GM23338 (cell line): Measurements from ENCODE around the gene C19orf25.

Experiments used
- CREB1 ChIP-seq: fragments of 250-450 bp; sonication (Bioruptor Pico); IDR thresholded peaks from 2 replicates; pipeline ENCODE4 v1.5.0; 2020; ENCODE audit warnings: low read depth, mild to moderate bottlenecking, moderate library complexity
- EZH2 ChIP-seq: fragments of 200-600 bp; sonication (generic); IDR thresholded peaks from one replicate; pipeline ENCODE4 v1.8.0; 2017; ENCODE audit warnings: antibody characterized with exemption, mild to moderate bottlenecking, low read depth; ENCODE audit not compliant: unreplicated experiment
- EZH2phosphoT487 ChIP-seq: fragments of 200-600 bp; sonication (generic); IDR thresholded peaks from one replicate; pipeline ENCODE4 v1.8.1; 2018; ENCODE audit warnings: antibody characterized with exemption; ENCODE audit not compliant: unreplicated experiment
- JUNB ChIP-seq: IDR thresholded peaks from one replicate; pipeline ENCODE4 v1.6.1; 2016; ENCODE audit warnings: antibody characterized with exemption; ENCODE audit not compliant: unreplicated experiment
- NANOG ChIP-seq: IDR thresholded peaks from 2 replicates; pipeline ENCODE4 v1.6.1; 2016; ENCODE audit warnings: antibody characterized with exemption, borderline replicate concordance
- POLR2AphosphoS5 ChIP-seq: IDR thresholded peaks from 2 replicates; pipeline ENCODE4 v1.6.1; 2016; ENCODE audit warnings: antibody characterized with exemption, low read depth
- STAT1 ChIP-seq: IDR thresholded peaks from one replicate; pipeline ENCODE4 v1.6.1; 2016; ENCODE audit warnings: antibody characterized with exemption; ENCODE audit not compliant: unreplicated experiment
- ZNF114 ChIP-seq: fragments of 250-450 bp; sonication (Bioruptor Pico); IDR thresholded peaks from 2 replicates; pipeline ENCODE4 v1.5.0; 2020; ENCODE audit warnings: mild to moderate bottlenecking, moderate library complexity
- TF ChIP-seq, protein P1 (sequence below), 2 experiments: fragments of 200-600 bp in 1 of 2; sonication (generic) in 1 of 2; conservative IDR thresholded peaks; 2 replicates each; pipeline versions ENCODE4 v1.5.1 to v1.6.1; 2016 to 2017; ENCODE audit warnings: antibody characterized with exemption in 2 of 2, low read depth in 2 of 2, mild to moderate bottlenecking in 2 of 2, moderate library complexity in 1 of 2
- TF ChIP-seq, protein P2 (sequence below): IDR thresholded peaks from one replicate; pipeline ENCODE4 v1.6.1; 2018; ENCODE audit warnings: antibody characterized with exemption; ENCODE audit not compliant: unreplicated experiment

DNA sequence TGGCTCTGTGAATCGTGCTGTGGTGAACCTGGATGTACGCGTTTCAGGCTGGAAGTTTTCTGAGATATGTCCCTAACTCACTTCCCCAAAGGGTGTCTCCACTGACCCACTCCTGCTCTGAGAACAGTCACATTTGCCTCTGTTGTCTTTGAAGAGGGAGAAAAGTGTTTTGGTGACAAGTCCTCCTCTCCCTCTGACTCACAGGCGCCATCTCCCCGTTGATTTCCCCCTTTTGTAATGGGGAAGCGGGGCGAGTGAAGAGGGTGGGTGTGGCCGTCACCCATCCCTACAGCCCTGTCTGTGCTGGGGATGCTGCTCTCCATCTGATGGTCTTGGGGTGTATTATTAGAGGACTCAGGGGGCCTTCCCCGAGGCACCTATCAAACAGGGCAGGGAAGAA, 19.5 kb downstream of the C19orf25 start:
- TF ChIP-seq EZH2: no peak
- TF ChIP-seq, protein P1, sequence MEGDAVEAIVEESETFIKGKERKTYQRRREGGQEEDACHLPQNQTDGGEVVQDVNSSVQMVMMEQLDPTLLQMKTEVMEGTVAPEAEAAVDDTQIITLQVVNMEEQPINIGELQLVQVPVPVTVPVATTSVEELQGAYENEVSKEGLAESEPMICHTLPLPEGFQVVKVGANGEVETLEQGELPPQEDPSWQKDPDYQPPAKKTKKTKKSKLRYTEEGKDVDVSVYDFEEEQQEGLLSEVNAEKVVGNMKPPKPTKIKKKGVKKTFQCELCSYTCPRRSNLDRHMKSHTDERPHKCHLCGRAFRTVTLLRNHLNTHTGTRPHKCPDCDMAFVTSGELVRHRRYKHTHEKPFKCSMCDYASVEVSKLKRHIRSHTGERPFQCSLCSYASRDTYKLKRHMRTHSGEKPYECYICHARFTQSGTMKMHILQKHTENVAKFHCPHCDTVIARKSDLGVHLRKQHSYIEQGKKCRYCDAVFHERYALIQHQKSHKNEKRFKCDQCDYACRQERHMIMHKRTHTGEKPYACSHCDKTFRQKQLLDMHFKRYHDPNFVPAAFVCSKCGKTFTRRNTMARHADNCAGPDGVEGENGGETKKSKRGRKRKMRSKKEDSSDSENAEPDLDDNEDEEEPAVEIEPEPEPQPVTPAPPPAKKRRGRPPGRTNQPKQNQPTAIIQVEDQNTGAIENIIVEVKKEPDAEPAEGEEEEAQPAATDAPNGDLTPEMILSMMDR (conservative IDR thresholded peaks at IDR 0.05; ENCODE audit: low read depth in 2 of 2): no peak
- TF ChIP-seq EZH2phosphoT487: no peak
- TF ChIP-seq POLR2AphosphoS5: no peak
- TF ChIP-seq ZNF114: no peak
- TF ChIP-seq CREB1: no peak
- no peak for TF ChIP-seq JUNB
- TF ChIP-seq, protein P2, sequence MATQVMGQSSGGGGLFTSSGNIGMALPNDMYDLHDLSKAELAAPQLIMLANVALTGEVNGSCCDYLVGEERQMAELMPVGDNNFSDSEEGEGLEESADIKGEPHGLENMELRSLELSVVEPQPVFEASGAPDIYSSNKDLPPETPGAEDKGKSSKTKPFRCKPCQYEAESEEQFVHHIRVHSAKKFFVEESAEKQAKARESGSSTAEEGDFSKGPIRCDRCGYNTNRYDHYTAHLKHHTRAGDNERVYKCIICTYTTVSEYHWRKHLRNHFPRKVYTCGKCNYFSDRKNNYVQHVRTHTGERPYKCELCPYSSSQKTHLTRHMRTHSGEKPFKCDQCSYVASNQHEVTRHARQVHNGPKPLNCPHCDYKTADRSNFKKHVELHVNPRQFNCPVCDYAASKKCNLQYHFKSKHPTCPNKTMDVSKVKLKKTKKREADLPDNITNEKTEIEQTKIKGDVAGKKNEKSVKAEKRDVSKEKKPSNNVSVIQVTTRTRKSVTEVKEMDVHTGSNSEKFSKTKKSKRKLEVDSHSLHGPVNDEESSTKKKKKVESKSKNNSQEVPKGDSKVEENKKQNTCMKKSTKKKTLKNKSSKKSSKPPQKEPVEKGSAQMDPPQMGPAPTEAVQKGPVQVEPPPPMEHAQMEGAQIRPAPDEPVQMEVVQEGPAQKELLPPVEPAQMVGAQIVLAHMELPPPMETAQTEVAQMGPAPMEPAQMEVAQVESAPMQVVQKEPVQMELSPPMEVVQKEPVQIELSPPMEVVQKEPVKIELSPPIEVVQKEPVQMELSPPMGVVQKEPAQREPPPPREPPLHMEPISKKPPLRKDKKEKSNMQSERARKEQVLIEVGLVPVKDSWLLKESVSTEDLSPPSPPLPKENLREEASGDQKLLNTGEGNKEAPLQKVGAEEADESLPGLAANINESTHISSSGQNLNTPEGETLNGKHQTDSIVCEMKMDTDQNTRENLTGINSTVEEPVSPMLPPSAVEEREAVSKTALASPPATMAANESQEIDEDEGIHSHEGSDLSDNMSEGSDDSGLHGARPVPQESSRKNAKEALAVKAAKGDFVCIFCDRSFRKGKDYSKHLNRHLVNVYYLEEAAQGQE: no peak
- TF ChIP-seq NANOG: no peak
- TF ChIP-seq STAT1: no peak
